NCI-H1092 (cell line): ENCODE data around the gene SLC4A5.

Experiments used
- DNase-seq: peaks from one replicate; lab custom pipeline; 2025; lab: John Stamatoyannopoulos, UW

Gene SLC4A5

GRCh38 chr2:74312913-74313312, 30.3 kb downstream of the SLC4A5 start:
- no peak for DNase-seq

DNA sequence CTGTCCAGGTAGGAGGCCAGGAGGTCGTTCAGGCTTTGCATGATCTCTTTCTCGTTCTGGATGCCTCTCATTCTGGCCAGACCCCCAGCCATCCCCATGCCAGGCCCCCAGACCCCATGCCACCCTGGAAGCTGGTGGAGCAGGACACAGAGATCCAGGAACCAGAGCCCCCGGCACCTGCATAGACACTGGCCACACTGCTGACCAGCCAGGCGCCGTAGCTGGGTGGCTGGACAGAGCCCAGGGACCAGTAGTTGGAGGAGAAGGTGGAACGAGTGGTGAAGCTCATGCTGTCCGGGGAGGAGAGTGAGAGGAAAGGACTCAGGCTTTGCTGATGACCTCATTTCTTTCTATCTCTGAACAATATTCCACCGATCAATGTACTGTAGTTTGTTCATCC, 35.5 kb downstream of the SLC4A5 start:
- no peak for DNase-seq

- DNase-seq: no peak
These were observed 38.7 kb downstream of the SLC4A5 start for GRCh38 chr2:74304332-74305148.

GRCh38 chr2:74302865-74303264, 40.4 kb downstream of the SLC4A5 start:
- no peak for DNase-seq

GRCh38 chr2:74301262-74301661, 42.0 kb downstream of the SLC4A5 start:
- no peak for DNase-seq

- no peak for DNase-seq
These were observed 42.7 kb downstream of the SLC4A5 start for GRCh38 chr2:74300506-74300905.

DNA sequence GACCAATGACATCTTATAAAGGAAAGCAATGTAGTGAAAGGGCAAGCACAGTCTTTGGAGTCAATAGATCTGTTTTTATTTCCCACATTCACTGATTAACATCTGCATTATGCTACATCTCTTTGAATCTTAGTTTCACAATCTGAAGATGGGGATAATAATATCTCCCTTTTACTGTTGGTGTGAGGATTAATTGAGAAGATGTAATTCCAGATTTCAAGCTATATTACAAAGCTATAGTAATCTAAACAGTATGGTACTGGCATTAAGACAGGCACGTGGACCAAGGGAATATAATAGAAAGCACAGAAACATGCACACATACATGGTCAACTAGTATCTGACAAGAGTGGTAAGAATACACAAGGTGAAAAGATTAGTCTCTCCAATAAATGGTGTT, 45.3 kb downstream of the SLC4A5 start:
- no peak for DNase-seq

DNA sequence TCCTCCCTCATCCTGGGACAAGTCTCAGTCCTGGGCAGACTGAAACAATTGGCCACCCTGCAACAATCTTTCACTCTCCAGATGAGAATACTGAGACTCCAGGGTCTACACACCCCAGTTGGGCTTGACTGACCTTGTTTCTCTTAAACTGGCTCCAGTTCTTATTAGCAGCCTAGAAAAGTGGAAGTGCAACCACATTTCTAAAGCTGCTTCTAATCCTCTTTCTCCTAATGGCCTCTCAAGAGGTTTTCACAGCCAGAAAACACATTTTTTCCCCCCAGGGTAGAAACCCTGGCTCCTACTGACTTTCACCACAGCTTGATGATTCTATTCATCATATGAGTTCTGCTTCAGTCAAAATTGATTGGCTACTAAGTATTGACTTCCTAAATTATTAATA, 45.8 kb downstream of the SLC4A5 start:
- DNase-seq: no peak

GRCh38 chr2:74293191-74293991, 49.8 kb downstream of the SLC4A5 start:
- DNase-seq: no peak

- no peak for DNase-seq
These were observed 50.5 kb downstream of the SLC4A5 start for GRCh38 chr2:74292751-74293150.

DNA sequence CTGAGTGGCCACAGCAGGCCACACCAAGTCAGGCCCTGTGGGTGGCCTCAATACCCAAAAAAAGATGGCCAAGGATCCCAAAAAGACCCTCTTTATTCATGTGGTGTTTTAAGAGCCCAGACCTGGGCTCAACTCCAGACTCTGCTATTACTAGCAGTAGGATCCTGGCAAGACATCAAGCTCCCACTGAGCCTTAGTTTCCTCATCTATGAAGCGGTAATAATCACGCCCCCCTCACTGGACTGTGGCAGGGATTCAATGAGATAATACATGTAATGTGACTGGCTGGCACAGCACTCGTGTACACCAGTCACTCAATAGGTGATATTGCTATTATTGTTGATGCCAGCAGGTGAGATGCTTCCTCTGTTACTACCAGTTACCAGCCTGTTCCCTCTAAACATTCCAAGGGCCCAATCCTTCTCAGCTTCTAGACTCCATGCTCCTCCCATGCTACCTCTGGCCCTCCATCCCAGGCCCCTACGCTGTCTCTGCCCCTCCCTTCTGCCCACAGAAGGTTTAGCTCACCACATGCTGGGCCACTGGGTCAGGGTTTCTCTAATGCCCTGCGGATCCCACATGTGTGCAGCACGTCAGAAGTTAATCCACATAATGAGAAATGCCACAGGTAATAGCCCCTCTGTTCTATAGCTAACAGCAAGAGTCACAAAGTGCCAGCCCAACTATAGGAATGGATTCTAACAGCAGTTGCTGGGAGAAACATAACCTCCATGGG, 51.2 kb downstream of the SLC4A5 start:
- no peak for DNase-seq

GRCh38 chr2:74291218-74291544, 52.0 kb downstream of the SLC4A5 start:
- DNase-seq: no peak

- no peak for DNase-seq
These were observed 52.6 kb downstream of the SLC4A5 start for GRCh38 chr2:74290466-74291217.

DNA sequence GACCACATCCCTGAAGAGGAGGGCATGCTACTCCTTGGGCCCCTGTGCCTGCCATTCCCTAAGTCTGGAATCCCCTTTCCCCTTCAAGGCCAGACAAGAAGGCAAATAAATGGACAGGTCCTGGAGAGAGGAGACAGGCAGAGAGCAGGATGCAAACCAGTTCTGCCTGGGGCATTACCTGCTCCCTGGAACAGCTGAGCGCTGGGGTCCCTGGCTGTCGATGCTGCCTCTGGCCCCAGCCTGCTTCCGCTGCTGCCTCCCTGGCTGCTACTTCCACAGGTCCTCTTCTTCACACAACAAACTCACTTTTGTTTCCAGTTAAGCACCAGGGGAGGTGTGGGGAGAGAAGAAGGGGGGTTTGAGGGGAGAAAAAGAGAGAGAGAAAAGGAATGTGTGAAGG, 53.1 kb downstream of the SLC4A5 start:
- DNase-seq: no peak

- no peak for DNase-seq
These were observed 56.5 kb downstream of the SLC4A5 start for GRCh38 chr2:74286725-74287124.

DNA sequence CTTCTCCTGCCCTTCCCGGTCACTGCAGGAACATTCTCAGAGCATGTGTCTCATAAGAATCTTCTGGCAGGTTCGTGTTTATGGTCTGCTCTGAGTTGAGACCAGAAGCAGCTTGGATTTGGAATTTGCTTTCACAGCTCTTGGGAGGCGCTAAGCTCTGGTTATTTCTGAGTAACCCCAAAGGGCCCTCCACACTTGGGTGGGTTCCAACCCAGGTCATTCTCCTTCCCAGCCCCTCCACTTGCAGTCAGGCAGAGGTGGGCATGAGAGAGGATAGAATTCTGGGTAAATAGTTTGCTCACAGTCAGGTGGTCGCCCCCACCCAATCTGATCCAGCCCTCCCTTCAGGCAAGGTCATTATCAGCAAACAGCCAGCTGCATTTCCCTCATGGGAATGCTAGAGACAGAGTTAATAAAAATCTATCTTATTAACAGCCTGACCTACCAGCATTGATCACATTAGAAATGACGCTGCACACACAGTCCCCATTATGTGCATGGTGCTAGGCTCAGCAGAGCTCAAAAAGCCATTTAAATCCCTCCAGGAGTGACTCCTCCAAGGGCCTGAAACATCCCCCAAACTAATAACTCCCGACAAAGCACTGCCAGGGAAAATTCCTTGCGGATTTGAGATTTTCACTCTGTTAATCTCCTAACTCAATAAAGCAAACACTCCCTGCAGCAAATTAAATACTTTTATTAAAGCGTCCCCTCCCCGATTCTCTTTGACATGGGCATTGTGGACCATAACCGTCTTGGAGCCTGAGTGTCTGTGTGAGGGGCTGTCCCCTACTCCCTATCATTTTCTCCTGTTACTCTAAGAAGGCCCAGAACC, 61.9 kb downstream of the SLC4A5 start:
- DNase-seq: no peak

GRCh38 chr2:74278694-74279093, 64.5 kb downstream of the SLC4A5 start:
- no peak for DNase-seq

DNA sequence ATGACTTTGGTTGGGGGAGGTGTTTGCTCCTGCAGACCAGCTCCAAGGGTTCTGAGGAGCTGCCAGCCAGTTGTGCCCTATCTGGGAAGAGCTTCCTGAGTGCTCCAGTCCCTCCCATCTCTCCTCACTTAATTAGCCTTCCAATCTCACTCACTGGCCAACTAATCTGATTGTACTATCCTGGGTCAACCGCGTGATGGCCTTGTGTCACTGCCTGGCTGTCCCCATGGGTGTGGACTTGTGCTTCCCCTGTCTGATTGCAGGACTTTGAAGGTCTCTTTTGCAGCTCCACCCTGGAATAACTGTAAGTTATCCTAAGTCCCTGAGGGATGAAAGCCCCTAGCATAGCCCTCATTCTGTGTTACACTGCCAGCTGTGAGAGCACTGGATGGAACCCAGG, 65.0 kb downstream of the SLC4A5 start:
- DNase-seq: no peak

- DNase-seq: no peak
These were observed 68.0 kb downstream of the SLC4A5 start for GRCh38 chr2:74275228-74275627.

DNA sequence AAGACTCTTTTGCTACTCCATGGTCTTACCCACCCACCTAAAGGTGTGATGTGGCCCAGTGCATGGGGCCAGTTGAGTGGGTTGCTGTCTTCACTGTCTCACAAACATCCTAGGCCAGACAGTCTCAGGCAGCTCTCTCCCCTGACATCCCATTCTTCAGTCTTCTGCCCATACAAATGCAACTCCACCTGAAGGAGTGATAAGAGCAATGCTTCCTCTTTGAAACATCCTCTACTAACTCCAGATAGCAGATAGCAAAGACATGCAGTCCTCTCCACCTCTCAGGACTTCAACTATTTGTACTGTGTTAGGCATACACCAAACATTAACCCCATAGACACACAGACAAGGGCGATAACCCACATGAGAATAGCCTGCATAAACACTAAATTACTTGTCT, 73.5 kb downstream of the SLC4A5 start:
- no peak for DNase-seq

GRCh38 chr2:74267068-74267467, 76.1 kb downstream of the SLC4A5 start:
- no peak for DNase-seq
